GM10248 (cell line): ENCODE measurements around the gene SLC25A17.
A peak's percentile ranks its signal among the peaks of the same experiment; 100 is the strongest.
"Not testable (repeated sequence)": the region's sequence is repeated elsewhere in the genome, so short reads cannot be mapped to it uniquely, and the experiment has no call there.

Experiments
- CTCF ChIA-PET: fragments of 300-600 bp; sonication (Branson Sonifier 250); formaldehyde crosslinking; extraction: SDS; loops from one replicate; lab custom pipeline; 2021; ENCODE audit warnings: antibody characterized with exemption; lab: Yijun Ruan, JAX
- POLR2A ChIA-PET: fragments of 350-650 bp; sonication (Branson Sonifier 250); formaldehyde crosslinking; extraction: SDS; loops from one replicate; lab custom pipeline; 2020; ENCODE audit warnings: antibody characterized with exemption; lab: Yijun Ruan, JAX
- DNase-seq: peaks from one replicate; pipeline ENCODE4 v3.0.0; 2012; ENCODE audit errors: extremely low spot score
- CTCF ChIP-seq: IDR thresholded peaks from 2 replicates; pipeline ENCODE4 v1.5.1; 2012; ENCODE audit warnings: mild to moderate bottlenecking, low read depth; ENCODE audit errors: extremely low read depth, missing control alignments, control extremely low read depth

SLC25A17 gene

GRCh38 chr22:40727070-40727963, 91.8 kb downstream of the SLC25A17 start:
- no peak for DNase-seq
- no peak for TF ChIP-seq CTCF
- POLR2A ChIA-PET = no interaction called here
- CTCF ChIA-PET = interaction anchor here (1.2 kb wide), 1 partner anchor 13 kb away, joined by 4 read pairs; no protein-coding TSS in a partner anchor

GRCh38 chr22:40726514-40726913, 92.6 kb downstream of the SLC25A17 start:
- DNase-seq = peak; percentile 52
- POLR2A ChIA-PET = no interaction called here
- peak; percentile 6 for TF ChIP-seq CTCF
- CTCF ChIA-PET = interaction anchor here (1.2 kb wide), 1 partner anchor 12 kb away, joined by 4 read pairs; no protein-coding TSS in a partner anchor

- DNase-seq = no peak
- CTCF ChIA-PET = no interaction called here
- POLR2A ChIA-PET = no interaction called here
- TF ChIP-seq CTCF = no peak
Observed at GRCh38 chr22:40723396-40723933, 95.7 kb downstream of the SLC25A17 start.

- ChIA-PET CTCF (interaction anchor here (1.7 kb wide), 1 partner anchor 27 kb away, joined by 3 read pairs; no protein-coding TSS in a partner anchor), POLR2A (no interaction called here)
- DNase-seq = no peak
Observed at GRCh38 chr22:40721266-40721665, 97.9 kb downstream of the SLC25A17 start.

GRCh38 chr22:40720538-40721256, 98.4 kb downstream of the SLC25A17 start:
- no peak for DNase-seq
- ChIA-PET POLR2A (no interaction called here), CTCF (interaction anchor here (1.7 to 2.0 kb wide), 2 partner anchors 26 to 38 kb away, joined by 3 to 4 read pairs; no protein-coding TSS in a partner anchor)
- TF ChIP-seq CTCF = no peak

More at GRCh38 chr22:40721266-40721665, 97.9 kb downstream of the SLC25A17 start:
- no peak for TF ChIP-seq CTCF

- ChIA-PET POLR2A (interaction anchor here (0.7 kb wide), 1 partner anchor 175 kb away, joined by 7 read pairs; no protein-coding TSS in a partner anchor), CTCF (interaction anchor here (1.7 to 2.0 kb wide), 2 partner anchors 26 to 37 kb away, joined by 3 to 4 read pairs; no protein-coding TSS in a partner anchor)
Observed at GRCh38 chr22:40720156-40720537, 99.0 kb downstream of the SLC25A17 start.

More at GRCh38 chr22:40720156-40720537, 99.0 kb downstream of the SLC25A17 start:
- not testable (repeated sequence) for DNase-seq
